ENCODE measurements around the gene LRRC63.

The LRRC63 gene

DNA sequence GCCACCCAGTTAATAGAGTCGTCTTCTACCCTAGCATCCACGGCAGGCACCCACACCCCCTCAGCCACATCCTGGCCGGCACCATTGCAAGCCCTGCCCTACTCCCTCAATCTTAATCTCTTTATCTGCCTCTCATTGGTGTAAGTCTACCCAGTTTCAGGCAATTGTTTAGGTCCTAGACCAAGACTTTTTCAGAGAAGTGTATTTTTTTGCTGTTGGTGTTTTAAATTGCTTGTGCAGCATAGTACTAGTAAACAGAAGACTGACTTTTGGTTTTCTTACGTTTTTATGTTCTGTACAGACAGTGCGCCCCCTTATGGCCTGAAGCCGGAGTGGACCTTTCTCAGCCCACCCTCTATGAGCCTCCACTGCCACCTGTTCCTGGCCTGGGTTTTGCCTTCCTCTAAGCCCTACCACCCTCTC is 27.4 kb upstream of the LRRC63 start:
- peaks cover 41% of the 10 kb centered on the region for H3K79me2 ChIP-seq (ENCODE audit: insufficient read depth, low read length)
- H3K27ac ChIP-seq (ENCODE audit: low read length) = peak overlapping the region; percentile 100
- peak overlapping the region; percentile 64 for H3K4me2 ChIP-seq (ENCODE audit: insufficient read depth, low read length)
- no peaks in the 10 kb centered on the region; the same call in 1 of the 2 replicates for H3K36me3 ChIP-seq (ENCODE audit: insufficient read depth, low read length)
- H3K9me3 ChIP-seq (ENCODE audit: insufficient read depth, low read length, severe bottlenecking) = no peaks in the 10 kb centered on the region
- H3K27me3 ChIP-seq (ENCODE audit: insufficient read depth, low read length, poor library complexity) = no peaks in the 10 kb centered on the region
- peaks cover 45% of the 10 kb centered on the region for H3K4me1 ChIP-seq (ENCODE audit: insufficient read depth, low read length)
- ATAC-seq (ENCODE audit: insufficient read depth, low read depth) (peak; percentile 74), DNase-seq (peak; percentile 81)
- no peaks in the 10 kb centered on the region for H4K20me1 ChIP-seq (ENCODE audit: insufficient read depth, low read length)
- TF ChIP-seq, protein P1, sequence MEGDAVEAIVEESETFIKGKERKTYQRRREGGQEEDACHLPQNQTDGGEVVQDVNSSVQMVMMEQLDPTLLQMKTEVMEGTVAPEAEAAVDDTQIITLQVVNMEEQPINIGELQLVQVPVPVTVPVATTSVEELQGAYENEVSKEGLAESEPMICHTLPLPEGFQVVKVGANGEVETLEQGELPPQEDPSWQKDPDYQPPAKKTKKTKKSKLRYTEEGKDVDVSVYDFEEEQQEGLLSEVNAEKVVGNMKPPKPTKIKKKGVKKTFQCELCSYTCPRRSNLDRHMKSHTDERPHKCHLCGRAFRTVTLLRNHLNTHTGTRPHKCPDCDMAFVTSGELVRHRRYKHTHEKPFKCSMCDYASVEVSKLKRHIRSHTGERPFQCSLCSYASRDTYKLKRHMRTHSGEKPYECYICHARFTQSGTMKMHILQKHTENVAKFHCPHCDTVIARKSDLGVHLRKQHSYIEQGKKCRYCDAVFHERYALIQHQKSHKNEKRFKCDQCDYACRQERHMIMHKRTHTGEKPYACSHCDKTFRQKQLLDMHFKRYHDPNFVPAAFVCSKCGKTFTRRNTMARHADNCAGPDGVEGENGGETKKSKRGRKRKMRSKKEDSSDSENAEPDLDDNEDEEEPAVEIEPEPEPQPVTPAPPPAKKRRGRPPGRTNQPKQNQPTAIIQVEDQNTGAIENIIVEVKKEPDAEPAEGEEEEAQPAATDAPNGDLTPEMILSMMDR (IDR thresholded peaks at IDR 0.05; ENCODE audit: borderline replicate concordance, extremely low read depth, low read length, poor library complexity, severe bottlenecking) = peak; percentile 90
- no peak for TF ChIP-seq EZH2 (IDR thresholded peaks at IDR 0.05; ENCODE audit: borderline replicate concordance, low read depth, low read length, severe bottlenecking)
- H3K4me3 ChIP-seq (ENCODE audit: low read depth in 1 of 2, low read length in 2 of 2) = peak overlapping the region in 1 of 2 experiments; percentile 43; a peak in 2 of 4 replicates
- peak overlapping the region; percentile 86 for H3K9ac ChIP-seq (ENCODE audit: low read depth, low read length)
- peak overlapping the region; percentile 60 for H2AFZ ChIP-seq (ENCODE audit: low read depth, low read length)

DNA sequence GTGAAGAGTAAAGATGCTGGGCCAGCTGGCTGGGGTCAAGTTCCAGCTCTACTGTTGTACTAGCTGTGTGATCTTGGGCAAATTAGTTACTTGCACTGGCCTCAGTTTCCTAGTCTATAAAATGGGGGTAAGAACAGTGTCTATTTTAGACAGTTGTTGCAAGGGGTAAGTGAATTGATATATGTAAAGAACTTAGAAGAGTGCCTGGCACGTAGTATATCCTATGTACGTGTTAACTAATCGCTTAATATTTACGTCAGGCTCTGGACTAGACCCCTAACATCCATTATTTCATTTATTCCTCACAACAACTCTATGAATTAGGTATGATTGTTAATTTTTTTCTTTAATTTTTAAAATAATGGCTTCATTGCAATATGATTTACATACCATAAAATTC is 26.1 kb upstream of the LRRC63 start:
- no peak for TF ChIP-seq EZH2 (IDR thresholded peaks at IDR 0.05; ENCODE audit: borderline replicate concordance, low read depth, low read length, severe bottlenecking)
- TF ChIP-seq, protein P1 (IDR thresholded peaks at IDR 0.05; ENCODE audit: borderline replicate concordance, extremely low read depth, low read length, poor library complexity, severe bottlenecking) = no peak
- H3K36me3 ChIP-seq (ENCODE audit: insufficient read depth, low read length) = no peaks in the 10 kb centered on the region
- no peaks in the 10 kb centered on the region for H3K27me3 ChIP-seq (ENCODE audit: insufficient read depth, low read length, poor library complexity)
- H3K27ac ChIP-seq (ENCODE audit: low read length) = peak overlapping the region; percentile 100; the same call in 1 of the 2 replicates
- H3K4me2 ChIP-seq (ENCODE audit: insufficient read depth, low read length) = no peak overlapping the region
- no peak for ATAC-seq (ENCODE audit: insufficient read depth, low read depth)
- no peaks in the 10 kb centered on the region for H4K20me1 ChIP-seq (ENCODE audit: insufficient read depth, low read length)
- no peak overlapping the region for H3K9ac ChIP-seq (ENCODE audit: low read depth, low read length)
- no peak for DNase-seq
- no peak overlapping the region for H2AFZ ChIP-seq (ENCODE audit: low read depth, low read length)
- peaks cover 34% of the 10 kb centered on the region for H3K4me1 ChIP-seq (ENCODE audit: insufficient read depth, low read length)
- H3K79me2 ChIP-seq (ENCODE audit: insufficient read depth, low read length) = peaks cover 28% of the 10 kb centered on the region
- no peaks in the 10 kb centered on the region for H3K9me3 ChIP-seq (ENCODE audit: insufficient read depth, low read length, severe bottlenecking)
- no peak overlapping the region for H3K4me3 ChIP-seq (ENCODE audit: low read depth in 1 of 2, low read length in 2 of 2)

DNA sequence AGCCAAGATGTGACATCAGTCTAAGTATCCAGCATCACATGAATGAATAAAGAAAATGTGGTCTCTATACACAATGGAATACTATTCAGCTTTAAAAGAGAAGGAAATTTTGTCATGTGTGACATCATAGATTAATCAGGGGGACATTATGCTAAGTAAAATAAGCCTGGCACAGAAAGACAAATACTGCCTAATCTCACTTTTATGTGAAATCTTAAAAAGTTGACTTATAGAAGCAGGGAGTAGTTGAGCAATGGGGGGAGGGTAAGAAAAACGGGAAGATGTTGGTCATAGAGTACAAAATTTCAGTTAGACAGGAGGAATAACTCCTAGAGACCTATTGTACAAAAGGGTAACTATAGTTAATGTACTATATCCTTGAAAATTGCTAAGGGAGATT is 19.3 kb upstream of the LRRC63 start:
- H3K27ac ChIP-seq (ENCODE audit: low read length) = no peak overlapping the region
- no peaks in the 10 kb centered on the region for H3K27me3 ChIP-seq (ENCODE audit: insufficient read depth, low read length, poor library complexity)
- H3K4me2 ChIP-seq (ENCODE audit: insufficient read depth, low read length) = no peak overlapping the region
- H3K79me2 ChIP-seq (ENCODE audit: insufficient read depth, low read length) = no peaks in the 10 kb centered on the region
- H3K9ac ChIP-seq (ENCODE audit: low read depth, low read length) = no peak overlapping the region
- H3K36me3 ChIP-seq (ENCODE audit: insufficient read depth, low read length) = no peaks in the 10 kb centered on the region
- no peaks in the 10 kb centered on the region for H4K20me1 ChIP-seq (ENCODE audit: insufficient read depth, low read length)
- no peak overlapping the region for H2AFZ ChIP-seq (ENCODE audit: low read depth, low read length)
- H3K4me1 ChIP-seq (ENCODE audit: insufficient read depth, low read length) = no peaks in the 10 kb centered on the region
- ATAC-seq (ENCODE audit: insufficient read depth, low read depth) = no peak
- H3K9me3 ChIP-seq (ENCODE audit: insufficient read depth, low read length, severe bottlenecking) = no peaks in the 10 kb centered on the region
- no peak for DNase-seq
- TF ChIP-seq EZH2 (IDR thresholded peaks at IDR 0.05; ENCODE audit: borderline replicate concordance, low read depth, low read length, severe bottlenecking) = no peak
- TF ChIP-seq, protein P1 (IDR thresholded peaks at IDR 0.05; ENCODE audit: borderline replicate concordance, extremely low read depth, low read length, poor library complexity, severe bottlenecking) = no peak
- no peak overlapping the region for H3K4me3 ChIP-seq (ENCODE audit: low read depth in 1 of 2, low read length in 2 of 2)

DNA sequence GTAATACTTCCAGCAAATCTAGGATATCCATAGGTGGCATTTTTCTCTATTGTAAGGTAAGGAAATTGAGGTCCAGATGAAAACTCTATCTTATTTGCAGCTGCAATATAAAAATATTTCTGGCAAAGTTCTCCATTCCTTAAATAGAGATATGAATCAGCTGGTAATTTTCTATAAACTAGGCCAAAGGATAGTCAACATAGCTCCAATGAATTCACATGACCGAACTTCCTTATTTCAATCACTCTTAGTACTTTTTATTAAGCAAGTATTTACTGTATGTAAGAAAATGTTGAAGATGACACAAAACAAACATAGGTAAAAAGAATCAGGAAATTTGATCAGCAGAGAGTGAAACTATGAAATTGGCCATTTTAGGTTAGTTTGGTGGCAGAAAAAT is 16.7 kb upstream of the LRRC63 start:
- H2AFZ ChIP-seq (ENCODE audit: low read depth, low read length) = no peak overlapping the region

More for the DNA sequence above, 16.7 kb upstream of the LRRC63 start:
- H3K27ac ChIP-seq (ENCODE audit: low read length) = no peak overlapping the region
- ATAC-seq (ENCODE audit: insufficient read depth, low read depth) = no peak
- no peak for DNase-seq
- no peaks in the 10 kb centered on the region for H3K79me2 ChIP-seq (ENCODE audit: insufficient read depth, low read length)
- H3K27me3 ChIP-seq (ENCODE audit: insufficient read depth, low read length, poor library complexity) = no peaks in the 10 kb centered on the region
- H3K36me3 ChIP-seq (ENCODE audit: insufficient read depth, low read length) = no peaks in the 10 kb centered on the region
- H3K4me2 ChIP-seq (ENCODE audit: insufficient read depth, low read length) = no peak overlapping the region
- no peak overlapping the region for H3K4me3 ChIP-seq (ENCODE audit: low read depth in 1 of 2, low read length in 2 of 2)
- no peak overlapping the region for H3K9ac ChIP-seq (ENCODE audit: low read depth, low read length)
- TF ChIP-seq, protein P1 (IDR thresholded peaks at IDR 0.05; ENCODE audit: borderline replicate concordance, extremely low read depth, low read length, poor library complexity, severe bottlenecking) = no peak
- H3K4me1 ChIP-seq (ENCODE audit: insufficient read depth, low read length) = no peaks in the 10 kb centered on the region; the same call in 1 of the 2 replicates
- H4K20me1 ChIP-seq (ENCODE audit: insufficient read depth, low read length) = no peaks in the 10 kb centered on the region
- no peaks in the 10 kb centered on the region for H3K9me3 ChIP-seq (ENCODE audit: insufficient read depth, low read length, severe bottlenecking)
